ENCODE data around the gene MUC5B. TPM values are rescaled to one million over a fixed set of nuclear protein-coding genes. Genes with fewer than 3 reads are reported as not detected.

The MUC5B gene
- total RNA-seq, 2 donors from 2014 or later: not detected

DNA sequence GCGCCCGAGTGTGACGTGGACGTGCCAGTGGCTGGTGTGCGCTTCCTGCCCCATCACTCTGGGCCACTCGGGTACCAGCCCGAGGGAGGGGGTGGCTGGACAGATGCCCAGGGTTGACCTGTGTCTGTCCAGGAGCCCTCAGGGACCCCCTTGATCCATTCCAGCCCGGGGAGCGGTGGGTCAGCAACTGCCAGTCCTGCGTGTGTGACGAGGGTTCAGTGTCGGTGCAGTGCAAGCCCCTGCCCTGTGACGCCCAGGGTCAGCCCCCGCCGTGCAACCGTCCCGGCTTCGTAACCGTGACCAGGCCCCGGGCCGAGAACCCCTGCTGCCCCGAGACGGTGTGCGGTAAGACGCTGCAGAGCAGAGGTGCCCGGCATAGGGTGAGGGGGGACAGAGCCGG lies 34.5 kb downstream of the MUC5B start:
- Histone ChIP-seq H3K4me1 (ENCODE audit: control insufficient read depth, insufficient read depth, low read length) (no peaks in the 10 kb centered on the region), H3K9ac (ENCODE audit: extremely low read depth, low read length, poor library complexity, severe bottlenecking) (no peak overlapping the region), H3K27ac (ENCODE audit: low read depth, low read length) (no peak overlapping the region), H3K36me3 (ENCODE audit: control insufficient read depth, insufficient read depth, low read length) (no peaks in the 10 kb centered on the region), H3K9me3 (ENCODE audit: control insufficient read depth, low read length) (no peaks in the 10 kb centered on the region), H3K27me3 (ENCODE audit: control insufficient read depth, insufficient read depth, low read length, poor library complexity, severe bottlenecking) (no peaks in the 10 kb centered on the region), H3K4me3 (ENCODE audit: low read length) (no peak overlapping the region)
- no peaks in the 10 kb centered on the region for H3K27me3 Mint-ChIP-seq (ENCODE audit: insufficient read depth)
- no peak for DNase-seq
- no peak overlapping the region for H3K4me3 Mint-ChIP-seq
- TF ChIP-seq, protein P1, sequence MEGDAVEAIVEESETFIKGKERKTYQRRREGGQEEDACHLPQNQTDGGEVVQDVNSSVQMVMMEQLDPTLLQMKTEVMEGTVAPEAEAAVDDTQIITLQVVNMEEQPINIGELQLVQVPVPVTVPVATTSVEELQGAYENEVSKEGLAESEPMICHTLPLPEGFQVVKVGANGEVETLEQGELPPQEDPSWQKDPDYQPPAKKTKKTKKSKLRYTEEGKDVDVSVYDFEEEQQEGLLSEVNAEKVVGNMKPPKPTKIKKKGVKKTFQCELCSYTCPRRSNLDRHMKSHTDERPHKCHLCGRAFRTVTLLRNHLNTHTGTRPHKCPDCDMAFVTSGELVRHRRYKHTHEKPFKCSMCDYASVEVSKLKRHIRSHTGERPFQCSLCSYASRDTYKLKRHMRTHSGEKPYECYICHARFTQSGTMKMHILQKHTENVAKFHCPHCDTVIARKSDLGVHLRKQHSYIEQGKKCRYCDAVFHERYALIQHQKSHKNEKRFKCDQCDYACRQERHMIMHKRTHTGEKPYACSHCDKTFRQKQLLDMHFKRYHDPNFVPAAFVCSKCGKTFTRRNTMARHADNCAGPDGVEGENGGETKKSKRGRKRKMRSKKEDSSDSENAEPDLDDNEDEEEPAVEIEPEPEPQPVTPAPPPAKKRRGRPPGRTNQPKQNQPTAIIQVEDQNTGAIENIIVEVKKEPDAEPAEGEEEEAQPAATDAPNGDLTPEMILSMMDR (conservative IDR thresholded peaks at IDR 0.05): no peak
- 94 to 96% methylated on average over 21 to 27 of the region's 27 CpGs for WGBS, 2 experiments (ENCODE audit: insufficient coverage in 1 of 2, insufficient read length in 1 of 2)
- peaks cover 5% of the 10 kb centered on the region for H3K9me3 Mint-ChIP-seq
- no peak overlapping the region for H3K27ac Mint-ChIP-seq
- no peaks in the 10 kb centered on the region for H3K36me3 Mint-ChIP-seq (ENCODE audit: low read depth)
- H3K4me1 Mint-ChIP-seq: no peaks in the 10 kb centered on the region

DNA sequence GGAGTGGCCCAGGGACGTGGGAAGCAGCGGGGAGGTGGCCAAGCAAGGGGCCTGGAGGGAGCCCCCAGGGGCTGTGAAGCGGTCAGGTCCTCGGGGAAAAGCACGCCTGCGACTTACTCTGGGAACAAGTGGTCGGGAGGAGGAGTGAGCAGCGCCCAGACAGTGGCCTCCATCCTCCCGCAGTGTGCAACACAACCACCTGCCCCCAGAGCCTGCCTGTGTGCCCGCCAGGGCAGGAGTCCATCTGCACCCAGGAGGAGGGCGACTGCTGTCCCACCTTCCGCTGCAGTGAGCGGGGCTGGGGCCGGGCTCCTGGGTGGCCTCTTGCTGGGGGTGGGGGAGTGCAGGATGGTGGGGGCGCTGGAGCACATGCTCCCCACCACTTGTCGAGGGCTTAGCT lies 35.0 kb downstream of the MUC5B start:
- Mint-ChIP-seq H3K27ac (no peak overlapping the region), H3K4me1 (peaks cover 1% of the 10 kb centered on the region), H3K27me3 (ENCODE audit: insufficient read depth) (no peaks in the 10 kb centered on the region), H3K4me3 (no peak overlapping the region), H3K36me3 (ENCODE audit: low read depth) (no peaks in the 10 kb centered on the region), H3K9me3 (peaks cover 4% of the 10 kb centered on the region)
- Histone ChIP-seq H3K9ac (ENCODE audit: extremely low read depth, low read length, poor library complexity, severe bottlenecking) (no peak overlapping the region), H3K36me3 (ENCODE audit: control insufficient read depth, insufficient read depth, low read length) (no peaks in the 10 kb centered on the region), H3K4me3 (ENCODE audit: low read length) (no peak overlapping the region), H3K4me1 (ENCODE audit: control insufficient read depth, insufficient read depth, low read length) (no peaks in the 10 kb centered on the region), H3K9me3 (ENCODE audit: control insufficient read depth, low read length) (no peaks in the 10 kb centered on the region), H3K27me3 (ENCODE audit: control insufficient read depth, insufficient read depth, low read length, poor library complexity, severe bottlenecking) (no peaks in the 10 kb centered on the region), H3K27ac (ENCODE audit: low read depth, low read length) (no peak overlapping the region)
- no peak for DNase-seq
- WGBS, 2 experiments (ENCODE audit: insufficient coverage in 1 of 2, insufficient read length in 1 of 2): 89% methylated on average over 13 to 16 of the region's 16 CpGs
- TF ChIP-seq, protein P1 (conservative IDR thresholded peaks at IDR 0.05): no peak

DNA sequence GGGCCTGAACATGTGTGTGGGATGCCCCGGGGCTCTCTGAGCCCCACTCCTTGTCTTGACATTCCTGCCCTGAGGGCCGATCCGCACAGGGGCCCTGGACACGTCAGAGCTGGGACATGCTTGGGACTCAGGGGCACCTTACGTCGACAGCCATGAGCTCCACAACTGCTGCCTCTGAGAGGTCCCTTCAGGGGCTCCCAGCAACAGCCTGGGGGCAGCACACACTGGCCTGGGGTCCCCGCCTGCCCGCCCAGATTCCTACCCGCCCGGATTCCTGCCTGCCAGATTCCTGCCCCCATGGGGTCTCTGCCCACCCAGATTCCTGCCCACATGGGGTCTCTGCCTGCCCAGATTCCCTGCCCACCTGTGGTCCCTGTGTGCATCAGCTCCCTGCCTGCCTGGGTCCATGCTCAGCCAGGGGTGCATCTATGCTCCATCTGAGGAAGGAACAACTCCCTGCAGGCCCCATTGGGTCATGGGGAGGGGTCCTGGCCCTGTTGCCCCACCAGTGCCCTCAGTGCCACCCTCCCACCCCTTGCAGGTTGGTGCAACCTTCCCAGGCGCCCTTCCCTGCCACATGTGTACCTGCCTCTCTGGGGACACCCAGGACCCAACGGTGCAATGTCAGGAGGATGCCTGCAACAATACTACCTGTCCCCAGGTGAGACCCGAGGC lies 35.7 kb downstream of the MUC5B start:
- no peak overlapping the region for H3K4me3 ChIP-seq (ENCODE audit: low read length)
- 65 to 86% methylated on average over 4 to 13 of the region's 13 CpGs for WGBS, 2 experiments (ENCODE audit: insufficient coverage in 1 of 2, insufficient read length in 1 of 2)
- peaks cover 1% of the 10 kb centered on the region for H3K4me1 Mint-ChIP-seq
- H3K9me3 Mint-ChIP-seq: peaks cover 4% of the 10 kb centered on the region
- H3K36me3 ChIP-seq (ENCODE audit: control insufficient read depth, insufficient read depth, low read length): no peaks in the 10 kb centered on the region
- no peak for DNase-seq
- no peak overlapping the region for H3K27ac Mint-ChIP-seq
- no peak overlapping the region for H3K4me3 Mint-ChIP-seq
- TF ChIP-seq, protein P1 (conservative IDR thresholded peaks at IDR 0.05): no peak
- no peak overlapping the region for H3K27ac ChIP-seq (ENCODE audit: low read depth, low read length)
- no peaks in the 10 kb centered on the region for H3K9me3 ChIP-seq (ENCODE audit: control insufficient read depth, low read length)
- H3K27me3 ChIP-seq (ENCODE audit: control insufficient read depth, insufficient read depth, low read length, poor library complexity, severe bottlenecking): no peaks in the 10 kb centered on the region
- no peaks in the 10 kb centered on the region for H3K4me1 ChIP-seq (ENCODE audit: control insufficient read depth, insufficient read depth, low read length)
- no peak overlapping the region for H3K9ac ChIP-seq (ENCODE audit: extremely low read depth, low read length, poor library complexity, severe bottlenecking)
- no peaks in the 10 kb centered on the region for H3K27me3 Mint-ChIP-seq (ENCODE audit: insufficient read depth)
- no peaks in the 10 kb centered on the region for H3K36me3 Mint-ChIP-seq (ENCODE audit: low read depth)
